DMS79 treated with DMSO at 0.1 percent for 48 hours (cell line): ENCODE data around the gene POLR3B.

Experiments used
- DNase-seq: peaks from one replicate; lab custom pipeline; 2025; lab: John Stamatoyannopoulos, UW

POLR3B gene

DNA sequence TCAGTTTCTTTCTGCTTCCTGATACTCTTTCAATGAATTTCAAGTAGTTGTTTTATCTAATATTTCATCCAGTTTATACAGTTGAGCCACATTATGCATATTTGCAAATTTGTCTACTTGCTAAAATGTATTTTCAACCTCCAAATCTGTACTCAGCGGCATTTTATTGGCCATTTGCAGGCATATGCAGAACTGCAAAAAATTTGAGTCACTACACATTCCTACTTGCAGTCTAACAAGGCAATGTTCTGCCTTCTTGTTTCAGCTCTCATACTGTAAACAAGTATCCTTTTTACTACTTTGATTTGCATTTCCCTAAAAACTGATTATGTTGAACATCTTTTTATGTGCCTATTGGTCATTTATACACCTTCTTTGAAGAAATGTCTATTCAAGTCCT lies 55.0 kb downstream of the POLR3B start:
- no peak for DNase-seq

DNA sequence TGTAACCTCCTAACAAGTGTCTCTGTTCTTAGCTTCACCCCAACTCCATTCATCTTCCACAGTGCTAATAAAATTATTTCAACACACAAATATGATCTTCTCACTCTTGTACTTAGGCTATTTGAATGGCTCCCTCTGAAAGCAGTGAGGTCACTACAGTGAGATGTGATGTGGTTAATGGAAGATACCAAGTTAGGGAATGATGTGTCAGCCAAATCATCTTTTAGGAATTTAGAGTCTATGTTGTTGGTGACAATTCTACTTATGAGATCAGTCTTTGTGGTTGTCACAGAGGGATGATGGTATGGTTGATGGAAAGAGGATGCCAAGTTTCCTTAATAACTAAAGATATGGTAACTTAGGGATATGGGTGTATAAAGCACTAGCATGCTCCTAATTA lies 57.6 kb downstream of the POLR3B start:
- DNase-seq, result no peak

- no peak for DNase-seq
Observed at GRCh38 chr12:106416273-106416672, 58.7 kb downstream of the POLR3B start.

GRCh38 chr12:106417926-106418910 lies 60.7 kb downstream of the POLR3B start:
- DNase-seq, result no peak

DNA sequence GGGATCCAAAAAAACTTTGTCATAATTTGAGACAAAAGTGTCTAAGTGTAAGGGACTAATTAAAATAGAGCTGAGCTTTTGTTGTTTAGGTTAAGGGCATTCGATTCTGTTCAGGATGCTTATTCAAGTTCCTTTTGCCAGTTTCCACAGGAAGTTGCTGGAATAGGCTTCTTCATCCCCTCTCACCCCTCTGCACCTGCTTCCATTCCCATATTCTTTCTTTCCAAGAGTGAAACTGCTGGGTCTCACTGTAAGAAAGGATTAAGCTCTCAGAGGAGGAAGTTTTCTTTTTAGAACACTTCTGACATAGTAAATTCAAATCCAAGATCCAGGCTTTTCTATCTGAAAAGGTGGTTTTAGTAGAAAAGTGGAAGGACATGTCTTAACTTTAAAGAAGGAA lies 61.4 kb downstream of the POLR3B start:
- DNase-seq, result no peak

DNA sequence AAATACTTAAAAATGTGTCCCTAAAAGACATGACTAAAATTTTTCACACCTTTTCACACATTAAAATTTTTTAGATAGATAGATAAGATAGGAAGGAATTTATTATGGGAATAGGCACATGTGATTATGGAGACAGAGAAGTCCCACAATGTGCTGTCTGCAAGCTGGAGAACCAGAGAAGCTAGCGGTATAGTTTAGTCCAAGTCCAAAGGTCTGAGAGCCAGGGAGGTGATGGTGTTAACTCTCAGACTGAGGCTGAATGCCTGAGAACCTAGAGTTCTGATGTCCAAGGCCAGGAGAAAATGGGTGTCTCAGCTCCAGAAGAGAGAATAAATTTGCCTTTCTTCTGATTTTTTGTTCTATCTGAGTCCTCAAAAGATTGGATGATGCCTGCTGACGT lies 65.7 kb downstream of the POLR3B start:
- no peak for DNase-seq

- no peak for DNase-seq
Observed at GRCh38 chr12:106425061-106425702, 67.6 kb downstream of the POLR3B start.

DNA sequence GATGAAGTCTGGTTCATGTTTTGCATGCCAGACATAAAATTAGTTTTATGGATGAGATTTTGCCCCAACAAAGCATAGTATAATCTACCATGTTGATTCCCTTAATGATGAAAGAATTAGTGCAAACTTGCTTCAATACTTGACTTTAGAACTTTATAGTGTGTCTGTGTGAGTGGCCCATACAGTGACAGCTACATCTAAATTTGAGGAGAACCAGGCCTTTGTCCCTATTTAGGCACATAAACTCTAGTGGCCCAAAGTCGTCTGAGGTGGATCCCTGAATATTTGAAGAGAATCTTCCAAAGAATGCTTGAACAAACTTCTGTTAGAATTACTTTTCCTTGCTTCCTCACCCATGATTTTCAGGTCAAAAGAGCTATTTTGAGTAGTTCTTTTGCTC lies 70.4 kb downstream of the POLR3B start:
- DNase-seq, result no peak

- peak; percentile 3 for DNase-seq
Observed at GRCh38 chr12:106428384-106428783, 70.8 kb downstream of the POLR3B start.

GRCh38 chr12:106429043-106429552 lies 71.5 kb downstream of the POLR3B start:
- no peak for DNase-seq

- DNase-seq, result no peak
Observed at GRCh38 chr12:106429636-106430035, 72.1 kb downstream of the POLR3B start.

DNA sequence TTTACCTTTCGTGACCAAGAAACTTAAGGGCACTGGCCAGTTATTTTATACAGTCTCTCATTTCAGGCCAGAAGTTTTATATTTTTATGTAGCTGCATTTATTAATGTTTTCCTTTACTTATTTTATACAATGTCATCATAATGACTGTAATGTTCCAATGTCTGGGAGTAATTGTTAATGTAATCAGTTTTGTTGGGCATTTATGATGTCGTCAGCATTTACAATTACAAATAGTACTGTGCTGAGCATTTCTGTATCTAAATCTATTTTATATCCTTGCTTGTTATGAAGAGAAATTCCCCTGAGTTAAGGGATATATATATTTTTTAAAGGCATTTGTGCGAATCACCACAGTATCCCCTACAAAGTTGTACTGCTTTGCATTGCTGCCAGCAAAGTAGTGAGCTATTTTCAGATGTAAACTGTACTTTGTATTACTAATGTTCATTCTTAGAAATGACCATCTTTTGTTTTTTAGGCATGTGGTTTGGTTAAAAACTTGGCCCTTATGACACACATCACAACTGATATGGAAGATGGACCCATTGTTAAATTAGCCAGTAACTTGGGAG lies 74.4 kb downstream of the POLR3B start:
- DNase-seq, result no peak

DNA sequence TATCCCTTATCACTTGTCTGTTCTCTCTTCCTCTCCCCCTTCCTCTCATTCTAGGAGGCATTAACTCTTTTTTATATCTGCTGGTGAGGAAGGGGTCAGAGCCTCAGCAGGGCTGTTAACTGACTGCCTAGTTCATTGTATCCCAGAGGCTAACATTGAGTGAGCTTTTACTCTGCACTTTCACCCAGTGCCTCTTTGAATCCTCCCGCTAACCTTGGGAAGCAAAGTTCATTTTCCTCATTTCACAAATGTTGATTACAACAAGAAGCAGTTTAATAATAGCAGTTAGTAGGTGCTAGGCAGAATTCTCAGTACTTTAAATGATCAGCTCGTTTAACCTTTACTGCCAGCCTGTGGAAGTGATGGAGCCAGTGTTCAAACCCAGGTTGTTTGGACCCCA lies 75.5 kb downstream of the POLR3B start:
- no peak for DNase-seq

GRCh38 chr12:106434526-106434925 lies 77.0 kb downstream of the POLR3B start:
- DNase-seq, result no peak

DNA sequence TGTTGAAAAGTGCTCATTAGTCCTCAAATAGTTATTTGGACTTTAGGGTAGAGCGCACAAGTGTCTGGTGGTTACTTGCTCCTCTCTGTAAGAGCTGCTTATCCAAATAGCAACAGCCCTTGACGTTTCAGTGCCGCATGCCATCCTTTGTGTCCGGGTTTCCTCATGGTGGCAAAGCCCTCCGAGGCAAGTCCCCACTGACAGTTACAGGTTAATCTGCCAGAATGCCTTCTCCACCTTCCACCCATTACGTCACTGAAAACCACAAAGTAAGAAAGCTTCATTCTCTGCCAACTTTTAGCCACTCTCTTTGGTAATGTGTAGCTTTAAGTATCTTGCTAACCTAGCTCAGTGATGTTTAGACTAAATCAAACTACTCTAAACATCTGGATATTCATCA lies 78.6 kb downstream of the POLR3B start:
- DNase-seq, result peak; percentile 80

DNA sequence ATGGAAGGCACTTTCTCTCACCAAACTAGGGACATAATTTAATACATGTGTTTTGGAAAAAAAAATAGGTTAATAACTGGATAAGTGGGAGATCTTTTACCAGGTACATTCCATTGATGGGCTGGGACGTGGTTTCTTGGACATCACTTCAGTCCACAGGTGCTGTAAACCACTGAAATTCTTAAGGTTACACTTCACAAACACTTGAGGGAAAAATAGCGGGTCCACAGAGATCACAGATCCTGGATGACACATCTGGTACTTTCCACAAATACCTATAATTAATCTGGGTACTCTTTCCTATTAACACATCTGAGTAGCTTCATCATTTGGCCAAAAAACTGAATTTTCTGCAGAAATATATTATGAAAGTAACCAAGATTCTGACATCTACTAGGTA lies 85.0 kb downstream of the POLR3B start:
- DNase-seq, result no peak

DNA sequence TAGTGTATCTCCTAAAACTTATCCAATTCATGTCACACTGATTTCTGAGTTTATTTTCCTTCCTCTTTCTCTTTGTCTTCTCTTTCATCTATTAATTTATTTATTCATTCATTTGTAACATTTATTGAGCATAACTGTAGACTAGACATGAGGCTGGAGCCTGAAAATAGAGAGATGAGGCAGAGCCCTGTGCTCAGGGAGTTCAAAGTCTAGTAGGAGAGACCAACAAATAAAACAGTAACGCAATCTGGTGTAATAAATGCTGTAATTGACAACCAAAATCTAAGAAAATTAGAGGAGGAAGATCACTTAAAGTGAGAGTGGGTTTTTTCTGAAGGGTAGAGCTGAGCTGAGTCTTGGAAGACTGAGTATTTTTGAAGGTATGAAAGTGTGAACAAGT lies 87.5 kb downstream of the POLR3B start:
- DNase-seq, result no peak

- DNase-seq, result no peak
Observed at GRCh38 chr12:106445959-106446358, 88.4 kb downstream of the POLR3B start.

DNA sequence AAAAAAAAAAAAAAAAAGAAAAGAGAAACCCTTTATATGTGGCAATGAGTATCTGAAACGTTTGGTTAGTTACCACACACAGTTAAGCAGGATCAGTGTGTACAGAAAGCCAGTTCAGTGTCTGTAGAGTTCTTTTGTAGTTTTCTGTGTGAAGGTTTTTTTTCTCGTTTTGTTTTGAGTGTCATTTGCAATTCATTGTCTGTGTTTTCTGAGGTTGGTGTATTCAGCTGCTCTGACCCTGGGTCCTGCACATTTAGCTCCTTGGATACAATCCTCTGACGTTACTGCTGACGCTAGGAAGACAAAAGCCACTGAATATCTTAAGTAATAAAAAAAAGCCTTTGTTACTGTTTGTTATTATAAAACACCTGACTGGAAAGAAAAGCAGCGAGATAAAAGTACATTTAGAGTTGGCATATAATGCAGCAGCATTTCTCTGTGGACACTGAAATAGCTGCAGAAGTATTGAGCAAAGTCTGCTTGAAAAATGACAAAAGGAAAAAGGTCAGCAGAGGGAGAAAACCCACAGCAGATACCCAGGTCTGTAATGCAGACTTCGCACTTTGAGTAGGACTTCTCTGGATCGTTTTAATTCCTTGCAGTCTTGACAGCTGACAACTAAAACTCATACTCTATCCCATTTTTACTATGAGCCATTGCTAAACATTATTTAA lies 89.0 kb downstream of the POLR3B start:
- no peak for DNase-seq

GRCh38 chr12:106452309-106452708 lies 94.8 kb downstream of the POLR3B start:
- DNase-seq, result no peak

- no peak for DNase-seq
Observed at GRCh38 chr12:106455111-106455510, 97.6 kb downstream of the POLR3B start.

GRCh38 chr12:106459124-106459523 lies 101.6 kb downstream of the POLR3B start:
- DNase-seq, result no peak
